Right atrium auricular region (tissue), 2 donors: ENCODE results near the gene ARID4B. TPM values are rescaled to one million over a fixed set of nuclear protein-coding genes. Genes with fewer than 3 reads are reported as not detected.

Experiments used
- DNase-seq: peaks from one replicate; pipeline ENCODE4 v3.0.0-alpha.2; 2019; ENCODE audit warnings: low spot score
- H3K27ac ChIP-seq, 2 donors: fragments of 200-600 bp; sonication (generic); 1 replicate in 1 of 2; 2 replicates in 1 of 2; pipeline ENCODE4 v1.5.1; 2016 to 2019
- H3K27me3 ChIP-seq, 2 donors: fragments of 200-600 bp; sonication (generic); one replicate each; pipeline versions ENCODE4 v1.5.1 to v1.6.0; 2017 to 2019
- H3K36me3 ChIP-seq: fragments of 200-600 bp; sonication (generic); one replicate; pipeline ENCODE4 v1.5.1; 2016
- H3K4me1 ChIP-seq, 2 donors: fragments of 200-600 bp; sonication (generic); one replicate each; pipeline versions ENCODE4 v1.5.1 to v1.6.0; 2017 to 2019
- H3K4me3 ChIP-seq, 2 donors: fragments of 200-600 bp; sonication (generic); 1 replicate in 1 of 2; 2 replicates in 1 of 2; pipeline ENCODE4 v1.5.1; 2017 to 2019; ENCODE audit warnings: mild to moderate bottlenecking in 1 of 2, moderate library complexity in 1 of 2
- H3K9me3 ChIP-seq, 2 donors: fragments of 200-600 bp; sonication (generic); one replicate each; pipeline ENCODE4 v1.5.1; 2019
- total RNA-seq, 2 donors: library from RNA; depleted of rRNA; stranded (reverse); fragments of >200 nt; gene quantifications; one replicate each; pipeline ENCODE4 v1.1.0, GENCODE V29; 2016
- TF ChIP-seq, protein P1 (sequence below), 2 donors: fragments of 200-600 bp; sonication (generic); IDR thresholded peaks; one replicate each; pipeline ENCODE4 v1.5.1; 2019; ENCODE audit warnings: antibody characterized with exemption in 2 of 2

ARID4B gene, protein sequence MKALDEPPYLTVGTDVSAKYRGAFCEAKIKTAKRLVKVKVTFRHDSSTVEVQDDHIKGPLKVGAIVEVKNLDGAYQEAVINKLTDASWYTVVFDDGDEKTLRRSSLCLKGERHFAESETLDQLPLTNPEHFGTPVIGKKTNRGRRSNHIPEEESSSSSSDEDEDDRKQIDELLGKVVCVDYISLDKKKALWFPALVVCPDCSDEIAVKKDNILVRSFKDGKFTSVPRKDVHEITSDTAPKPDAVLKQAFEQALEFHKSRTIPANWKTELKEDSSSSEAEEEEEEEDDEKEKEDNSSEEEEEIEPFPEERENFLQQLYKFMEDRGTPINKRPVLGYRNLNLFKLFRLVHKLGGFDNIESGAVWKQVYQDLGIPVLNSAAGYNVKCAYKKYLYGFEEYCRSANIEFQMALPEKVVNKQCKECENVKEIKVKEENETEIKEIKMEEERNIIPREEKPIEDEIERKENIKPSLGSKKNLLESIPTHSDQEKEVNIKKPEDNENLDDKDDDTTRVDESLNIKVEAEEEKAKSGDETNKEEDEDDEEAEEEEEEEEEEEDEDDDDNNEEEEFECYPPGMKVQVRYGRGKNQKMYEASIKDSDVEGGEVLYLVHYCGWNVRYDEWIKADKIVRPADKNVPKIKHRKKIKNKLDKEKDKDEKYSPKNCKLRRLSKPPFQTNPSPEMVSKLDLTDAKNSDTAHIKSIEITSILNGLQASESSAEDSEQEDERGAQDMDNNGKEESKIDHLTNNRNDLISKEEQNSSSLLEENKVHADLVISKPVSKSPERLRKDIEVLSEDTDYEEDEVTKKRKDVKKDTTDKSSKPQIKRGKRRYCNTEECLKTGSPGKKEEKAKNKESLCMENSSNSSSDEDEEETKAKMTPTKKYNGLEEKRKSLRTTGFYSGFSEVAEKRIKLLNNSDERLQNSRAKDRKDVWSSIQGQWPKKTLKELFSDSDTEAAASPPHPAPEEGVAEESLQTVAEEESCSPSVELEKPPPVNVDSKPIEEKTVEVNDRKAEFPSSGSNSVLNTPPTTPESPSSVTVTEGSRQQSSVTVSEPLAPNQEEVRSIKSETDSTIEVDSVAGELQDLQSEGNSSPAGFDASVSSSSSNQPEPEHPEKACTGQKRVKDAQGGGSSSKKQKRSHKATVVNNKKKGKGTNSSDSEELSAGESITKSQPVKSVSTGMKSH (N-terminal part only)
- 10 to 100 TPM; 15.9 to 16.1 TPM for total RNA-seq

DNA sequence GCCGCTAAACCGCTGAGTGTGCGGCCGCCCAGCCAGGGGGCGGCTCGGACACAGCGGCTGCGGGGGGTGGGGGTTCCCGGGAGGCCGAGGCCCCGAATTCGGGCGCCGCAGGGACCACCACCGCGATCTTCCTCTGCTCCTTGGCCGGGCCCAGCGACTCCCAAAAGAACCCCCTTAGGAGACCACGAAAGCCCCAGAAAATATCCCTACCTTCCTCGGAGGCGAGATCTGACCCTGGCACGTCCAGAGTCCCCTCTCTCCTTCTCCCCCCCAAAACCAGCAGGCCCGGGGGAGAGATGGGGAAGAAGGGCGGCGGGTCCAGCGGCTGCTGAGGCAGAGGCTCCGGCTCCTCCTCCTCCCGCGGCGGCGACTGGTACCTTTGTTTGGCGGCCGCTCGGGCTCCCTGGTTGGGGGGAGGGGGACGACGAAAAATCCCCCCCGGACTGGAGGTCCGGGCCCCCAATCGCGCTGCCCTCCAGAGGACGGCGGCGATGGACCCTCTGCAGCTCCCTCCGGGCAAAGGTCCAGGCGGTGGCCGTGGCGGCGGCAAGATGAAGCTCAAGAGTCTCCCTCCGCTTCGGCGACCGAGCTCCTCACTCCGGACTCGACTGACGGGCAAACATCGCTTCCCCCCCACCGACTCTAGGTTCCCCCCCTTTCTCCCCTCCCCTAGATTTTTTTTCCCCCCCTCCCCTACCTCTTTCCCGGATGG is at the start of gene ARID4B:
Gene ARID4B, minus strand, starts transcription at position 621 of the 712 bp plus-strand sequence. CDS start 1,260 bp downstream, outside the sequence.
- no peaks in the 10 kb centered on the region for H3K27me3 ChIP-seq
- peaks cover 0 to 67% of the 10 kb centered on the region in 2 donors for H3K4me1 ChIP-seq
- no peak for DNase-seq
- H3K27ac ChIP-seq: peak within 1 kb of the TSS; percentile 94 to 99
- peak within 1 kb of the TSS; percentile 76 to 92 for H3K4me3 ChIP-seq
- TF ChIP-seq, protein P1, sequence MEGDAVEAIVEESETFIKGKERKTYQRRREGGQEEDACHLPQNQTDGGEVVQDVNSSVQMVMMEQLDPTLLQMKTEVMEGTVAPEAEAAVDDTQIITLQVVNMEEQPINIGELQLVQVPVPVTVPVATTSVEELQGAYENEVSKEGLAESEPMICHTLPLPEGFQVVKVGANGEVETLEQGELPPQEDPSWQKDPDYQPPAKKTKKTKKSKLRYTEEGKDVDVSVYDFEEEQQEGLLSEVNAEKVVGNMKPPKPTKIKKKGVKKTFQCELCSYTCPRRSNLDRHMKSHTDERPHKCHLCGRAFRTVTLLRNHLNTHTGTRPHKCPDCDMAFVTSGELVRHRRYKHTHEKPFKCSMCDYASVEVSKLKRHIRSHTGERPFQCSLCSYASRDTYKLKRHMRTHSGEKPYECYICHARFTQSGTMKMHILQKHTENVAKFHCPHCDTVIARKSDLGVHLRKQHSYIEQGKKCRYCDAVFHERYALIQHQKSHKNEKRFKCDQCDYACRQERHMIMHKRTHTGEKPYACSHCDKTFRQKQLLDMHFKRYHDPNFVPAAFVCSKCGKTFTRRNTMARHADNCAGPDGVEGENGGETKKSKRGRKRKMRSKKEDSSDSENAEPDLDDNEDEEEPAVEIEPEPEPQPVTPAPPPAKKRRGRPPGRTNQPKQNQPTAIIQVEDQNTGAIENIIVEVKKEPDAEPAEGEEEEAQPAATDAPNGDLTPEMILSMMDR (IDR thresholded peaks at IDR 0.05): peak in 1 of 2 donors; percentile 42
- H3K9me3 ChIP-seq: no peaks in the 10 kb centered on the region
- H3K36me3 ChIP-seq: no peaks in the 10 kb centered on the region

DNA sequence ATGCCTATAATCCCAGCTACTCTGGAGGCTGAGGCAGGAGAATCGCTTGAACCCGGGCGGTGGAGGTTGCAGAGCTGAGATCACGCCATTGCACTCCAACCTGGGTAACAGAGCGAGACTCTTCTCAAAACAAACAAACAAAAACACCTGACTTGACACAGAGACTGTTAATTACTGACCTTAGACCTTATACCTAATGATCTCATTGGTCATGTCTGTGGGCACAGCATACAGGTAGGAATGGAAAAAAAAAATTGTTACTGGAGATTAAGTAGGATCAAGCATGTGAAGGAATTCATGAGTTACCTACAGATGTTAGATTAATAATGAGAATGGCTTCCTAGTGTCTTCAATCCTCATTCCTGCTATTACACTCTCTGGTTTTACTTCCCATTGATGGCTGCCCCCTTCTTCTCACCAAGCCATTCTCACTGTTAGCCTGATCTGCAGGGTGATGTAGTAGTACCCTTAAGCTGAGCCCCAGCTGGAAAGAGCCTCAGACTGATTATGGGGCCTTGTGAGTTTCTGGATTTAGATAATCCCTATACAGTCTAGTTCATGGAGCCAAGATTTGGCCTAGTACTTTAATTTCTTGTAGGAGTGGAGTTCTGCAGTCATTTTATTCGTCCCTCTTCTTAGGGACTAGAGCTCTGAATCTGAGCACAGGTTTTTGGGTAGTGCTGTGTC is 48.1 kb upstream of the ARID4B start:
- Histone ChIP-seq H3K27me3 (no peaks in the 10 kb centered on the region), H3K36me3 (peaks cover under 1% of the 10 kb centered on the region), H3K4me3 (no peak overlapping the region), H3K9me3 (no peaks in the 10 kb centered on the region), H3K4me1 (no peaks in the 10 kb centered on the region), H3K27ac (no peak overlapping the region)
- TF ChIP-seq, protein P1 (IDR thresholded peaks at IDR 0.05): no peak
- no peak for DNase-seq

DNA sequence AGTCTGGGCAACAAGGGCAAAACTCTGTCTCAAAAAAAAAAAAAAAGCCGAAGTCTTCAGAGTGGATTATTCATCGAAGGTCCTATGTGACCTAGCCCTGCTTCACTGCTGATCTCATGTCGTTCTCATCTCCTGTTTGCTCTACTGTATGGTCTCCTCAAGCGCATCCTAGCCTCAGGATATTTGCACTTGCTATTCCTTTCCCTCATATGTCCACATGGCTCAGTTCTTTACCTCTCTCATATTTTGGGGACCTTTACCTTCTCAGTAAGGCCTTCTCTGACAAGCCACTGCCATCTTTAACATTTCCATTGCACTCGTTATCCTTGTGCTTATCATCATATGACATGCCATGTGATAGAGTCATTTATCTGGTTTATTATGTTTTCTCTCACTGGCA is 41.8 kb upstream of the ARID4B start:
- Histone ChIP-seq H3K9me3 (no peaks in the 10 kb centered on the region), H3K4me1 (peaks cover 0 to 7% of the 10 kb centered on the region in 2 donors), H3K4me3 (no peak overlapping the region), H3K36me3 (no peaks in the 10 kb centered on the region), H3K27me3 (no peaks in the 10 kb centered on the region), H3K27ac (no peak overlapping the region)
- DNase-seq: no peak
- TF ChIP-seq, protein P1 (IDR thresholded peaks at IDR 0.05): no peak

DNA sequence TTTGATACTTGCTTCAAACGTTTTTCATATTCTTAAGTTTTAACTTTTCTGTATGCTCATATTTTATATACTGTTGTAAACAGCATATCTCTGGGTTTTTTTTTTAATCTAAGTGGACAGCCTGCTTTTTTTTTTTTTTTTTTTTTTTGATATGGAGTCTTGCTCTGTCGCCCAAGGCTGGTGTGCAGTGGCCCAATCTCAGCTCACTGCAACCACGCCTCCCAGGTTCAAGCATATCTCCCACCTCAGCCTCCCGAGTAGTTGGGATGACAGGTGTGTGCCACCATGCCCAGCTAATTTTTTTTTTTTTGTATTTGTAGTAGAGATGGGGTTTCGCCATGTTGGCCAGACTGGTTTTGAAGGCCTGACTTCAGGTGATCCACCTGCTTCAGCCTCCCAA is 40.4 kb upstream of the ARID4B start:
- Histone ChIP-seq H3K4me3 (no peak overlapping the region), H3K27ac (no peak overlapping the region)

More for the DNA sequence above, 40.4 kb upstream of the ARID4B start:
- H3K36me3 ChIP-seq: no peaks in the 10 kb centered on the region
- H3K9me3 ChIP-seq: no peaks in the 10 kb centered on the region
- TF ChIP-seq, protein P1 (IDR thresholded peaks at IDR 0.05): no peak
- no peaks in the 10 kb centered on the region for H3K27me3 ChIP-seq
- DNase-seq: no peak
- H3K4me1 ChIP-seq: peaks cover 0 to 7% of the 10 kb centered on the region in 2 donors
